Measurements from ENCODE around the gene AK3.
"Not testable (repeated sequence)": the region's sequence is repeated elsewhere in the genome, so short reads cannot be mapped to it uniquely, and the experiment has no call there.

AK3 gene

DNA sequence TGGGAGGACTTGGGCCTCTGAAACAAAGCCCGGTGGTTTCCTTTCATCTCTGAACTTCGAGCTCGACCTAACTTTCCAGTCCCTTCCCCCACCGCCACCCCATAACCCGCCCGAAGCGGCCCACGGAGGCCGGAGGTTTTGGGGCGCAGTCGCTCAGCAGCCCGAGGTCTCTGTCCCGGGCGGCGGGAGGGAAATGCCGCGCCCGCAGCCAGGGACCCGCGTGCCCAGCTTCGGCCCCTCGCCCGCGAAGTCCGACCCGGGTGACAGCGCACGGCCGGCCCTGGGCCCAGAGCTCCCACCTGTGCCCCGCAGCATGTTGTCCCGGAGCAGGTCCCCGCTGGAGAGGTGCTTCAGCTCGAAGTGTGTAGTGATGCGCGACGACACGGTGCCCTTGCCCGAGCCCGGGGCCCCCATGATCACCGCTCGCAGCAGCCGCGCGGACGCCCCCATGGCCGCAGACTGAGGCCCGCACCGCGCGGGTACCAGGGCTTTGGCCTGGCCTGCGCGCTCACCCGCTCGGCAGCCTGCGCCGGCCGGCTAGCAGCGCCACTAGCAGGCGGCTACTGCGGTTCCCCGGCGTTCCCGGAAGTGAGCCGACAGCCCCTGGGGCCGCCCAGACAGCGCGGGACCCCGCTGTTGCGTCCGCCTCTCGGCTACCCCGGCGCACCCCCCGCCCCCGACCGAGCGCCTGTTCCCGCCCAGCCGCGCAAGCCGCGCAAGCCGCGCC, at the start of gene AK3:
Gene AK3 (minus strand): TSS at position 565 of the 727 bp plus-strand sequence. CDS start 115 bp downstream, at position 450.
- peak; percentile 68 for DNase-seq

DNA sequence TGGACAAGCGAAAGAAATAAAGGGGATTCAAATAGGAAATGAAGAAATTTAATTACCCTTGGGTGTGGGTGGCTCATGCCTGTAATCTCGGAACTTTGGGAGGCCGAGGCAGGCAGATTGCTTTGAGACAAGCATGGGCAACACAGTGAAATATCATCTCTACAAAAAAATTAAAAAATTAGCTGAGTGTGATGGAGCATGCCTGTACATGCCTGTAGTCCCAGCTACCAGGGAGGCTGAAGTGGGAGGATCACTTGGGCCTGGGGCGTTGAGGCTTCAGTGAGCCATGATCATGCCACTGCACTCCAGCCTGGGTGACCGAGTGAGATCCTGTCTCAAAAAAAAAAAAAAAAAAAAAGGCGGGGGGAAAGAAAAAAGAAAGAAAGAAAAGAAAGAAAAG, 47.7 kb upstream of the AK3 start:
- no peak for DNase-seq

DNA sequence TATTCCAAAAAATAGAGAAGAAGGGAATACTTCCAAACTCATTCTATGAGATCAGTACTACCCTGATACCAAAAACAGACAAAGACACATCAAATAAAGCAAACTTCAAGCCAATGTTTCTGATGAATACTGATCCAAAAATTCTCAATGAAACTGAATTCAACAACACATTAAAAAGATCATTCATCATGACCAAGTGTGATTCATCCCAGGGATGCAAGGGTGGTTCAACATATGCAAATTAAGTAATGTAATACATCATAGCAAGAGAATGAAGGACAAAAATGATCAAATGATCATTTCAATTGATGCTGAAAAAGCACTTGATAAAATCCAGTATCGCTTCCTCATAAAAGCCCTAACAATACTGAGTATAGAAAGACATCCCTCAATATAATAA, 46.9 kb upstream of the AK3 start:
- no peak for DNase-seq

DNA sequence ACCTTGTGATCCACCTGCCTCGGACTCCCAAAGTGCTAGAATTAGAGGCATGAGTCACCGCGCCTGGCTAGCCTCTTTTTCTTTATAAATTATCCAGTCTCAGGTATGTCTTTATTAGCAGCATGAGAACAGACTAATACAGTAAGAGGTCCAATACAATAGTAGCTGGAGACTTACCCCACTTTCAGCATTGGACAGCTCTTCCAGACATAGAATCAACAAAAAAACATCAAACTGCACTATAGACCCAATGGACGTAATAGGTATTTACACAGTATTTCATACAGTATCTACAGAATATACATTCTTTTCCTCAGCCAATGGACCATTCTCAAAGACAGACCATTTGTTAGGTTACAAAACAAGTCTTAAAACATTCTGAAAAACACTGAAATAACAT, 45.6 kb upstream of the AK3 start:
- no peak for DNase-seq

DNA sequence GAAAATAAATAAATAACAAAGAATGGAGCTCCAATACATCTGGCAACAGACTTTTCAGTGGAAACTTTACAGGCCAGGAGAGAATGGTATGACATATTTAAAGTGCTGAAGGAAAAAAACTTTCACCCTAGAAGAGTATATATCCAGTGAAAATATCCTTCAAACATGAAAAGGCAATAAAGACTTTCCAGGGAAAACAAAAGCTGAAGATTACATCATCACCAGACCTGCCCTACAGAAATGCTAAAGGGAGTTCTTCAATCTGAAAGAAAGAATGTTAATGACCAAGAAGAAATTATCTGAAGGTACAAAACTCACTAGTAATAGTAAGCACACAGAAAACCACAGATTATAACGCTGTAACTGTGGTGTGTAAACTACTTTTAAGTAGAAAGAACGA, 43.4 kb upstream of the AK3 start:
- no peak for DNase-seq

DNA sequence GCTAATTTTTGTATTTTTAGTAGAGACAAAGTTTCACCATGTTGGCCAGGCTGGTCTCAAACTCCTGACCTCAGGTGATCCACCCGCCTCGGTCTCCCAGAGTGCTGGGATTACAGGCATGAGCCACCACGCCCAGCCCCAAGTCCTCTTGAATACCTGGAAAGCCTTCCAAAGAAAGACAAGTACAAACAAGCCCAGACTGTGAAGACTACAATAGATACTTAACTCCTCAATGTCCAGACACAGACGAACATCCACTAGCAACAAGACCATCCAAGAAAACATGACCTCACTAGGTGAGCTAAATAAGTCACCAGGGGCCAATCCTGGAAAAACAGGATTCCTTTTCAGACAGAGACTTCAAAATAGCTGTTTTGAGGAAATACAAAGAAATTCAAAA, 42.2 kb upstream of the AK3 start:
- DNase-seq, result not testable (repeated sequence)

DNA sequence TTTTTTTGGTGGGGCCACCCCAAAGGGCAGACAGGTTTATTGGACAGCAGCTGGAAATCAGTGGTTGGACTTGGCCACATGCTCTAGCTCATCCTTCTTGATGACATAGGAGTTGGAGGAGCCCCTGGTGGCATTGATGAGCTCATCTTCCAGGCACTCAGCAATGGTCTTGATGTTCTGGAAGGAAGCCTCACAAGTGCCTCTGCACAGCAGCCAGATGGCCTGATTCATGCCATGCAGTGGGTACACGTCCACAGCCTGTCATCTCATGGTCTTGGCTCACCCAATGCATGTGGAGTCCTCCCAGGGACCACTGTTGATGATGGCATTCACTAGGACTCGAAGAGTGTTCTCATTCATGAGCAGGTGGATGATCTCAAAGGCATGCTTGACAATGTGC, 40.4 kb upstream of the AK3 start:
- no peak for DNase-seq

DNA sequence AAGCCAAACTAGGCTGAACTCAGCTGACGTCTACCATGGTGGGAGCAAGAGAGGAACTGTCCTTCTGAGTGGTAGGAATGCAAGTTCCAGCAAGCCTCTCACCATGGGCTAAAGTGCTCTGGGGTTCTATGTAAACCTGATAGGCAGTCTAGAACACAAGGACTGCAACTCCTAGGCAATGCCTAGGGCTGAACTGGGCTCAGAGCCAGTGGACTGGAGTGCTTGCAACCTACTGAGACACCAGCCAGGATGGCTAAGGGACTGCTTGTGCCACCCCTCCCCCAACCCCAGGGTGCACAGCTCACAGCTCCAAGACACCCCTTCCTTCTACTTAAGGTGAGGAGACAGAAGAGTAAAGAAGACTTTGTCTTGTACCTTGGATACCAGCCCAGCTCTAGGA, 39.6 kb upstream of the AK3 start:
- DNase-seq, result no peak

DNA sequence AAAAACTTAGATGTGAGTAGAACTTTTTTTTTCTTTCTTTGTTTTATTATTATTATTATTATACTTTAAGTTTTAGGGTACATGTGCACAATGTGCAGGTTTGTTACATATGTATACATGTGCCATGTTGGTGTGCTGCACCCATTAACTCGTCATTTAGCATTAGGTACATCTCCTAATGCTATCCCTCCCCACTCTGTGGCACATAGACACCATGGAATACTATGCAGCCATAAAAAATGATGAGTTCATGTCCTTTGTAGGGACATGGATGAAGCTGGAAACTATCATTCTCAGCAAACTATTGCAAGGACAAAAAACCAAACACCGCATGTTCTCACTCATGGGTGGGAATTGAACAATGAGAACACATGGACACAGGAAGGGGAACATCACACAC, 34.0 kb upstream of the AK3 start:
- not testable (repeated sequence) for DNase-seq

DNA sequence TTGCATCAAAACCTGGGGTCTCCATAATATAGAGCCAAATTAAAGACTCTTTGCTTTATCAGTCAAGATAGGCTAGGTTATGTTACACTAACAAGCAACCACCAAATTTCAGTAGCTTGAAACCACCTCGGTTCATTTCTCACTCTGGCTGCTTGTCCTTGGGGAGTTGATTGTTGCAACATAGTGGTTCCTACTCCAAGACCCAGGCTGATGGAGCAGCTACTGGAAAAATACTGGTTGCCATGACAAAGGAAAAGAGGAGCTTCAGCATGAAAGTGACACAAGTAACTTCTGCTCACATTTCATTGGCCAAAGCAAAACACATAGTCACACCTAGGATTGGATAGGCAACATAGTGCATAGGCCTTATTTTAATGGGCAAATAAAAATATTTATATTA, 33.2 kb upstream of the AK3 start:
- DNase-seq, result no peak

DNA sequence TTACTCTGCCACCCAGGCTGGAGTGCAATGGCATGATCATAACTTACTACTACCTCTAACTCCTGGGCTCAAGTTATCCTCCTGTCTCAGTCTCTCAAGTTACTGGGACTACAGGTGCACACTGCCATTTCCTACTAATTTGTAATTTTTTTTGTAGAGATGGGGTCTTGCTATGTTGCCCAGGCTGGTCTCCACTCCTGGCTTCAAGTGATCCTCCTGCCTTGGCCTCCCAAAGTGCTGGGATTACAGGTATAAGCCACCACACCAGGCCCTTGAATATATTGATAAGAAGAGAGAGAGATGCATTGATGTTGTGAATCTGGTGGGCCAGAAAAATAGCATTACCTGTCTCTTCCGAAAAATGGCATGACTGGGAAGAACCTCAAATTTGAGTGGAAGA, 30.8 kb upstream of the AK3 start:
- no peak for DNase-seq

DNA sequence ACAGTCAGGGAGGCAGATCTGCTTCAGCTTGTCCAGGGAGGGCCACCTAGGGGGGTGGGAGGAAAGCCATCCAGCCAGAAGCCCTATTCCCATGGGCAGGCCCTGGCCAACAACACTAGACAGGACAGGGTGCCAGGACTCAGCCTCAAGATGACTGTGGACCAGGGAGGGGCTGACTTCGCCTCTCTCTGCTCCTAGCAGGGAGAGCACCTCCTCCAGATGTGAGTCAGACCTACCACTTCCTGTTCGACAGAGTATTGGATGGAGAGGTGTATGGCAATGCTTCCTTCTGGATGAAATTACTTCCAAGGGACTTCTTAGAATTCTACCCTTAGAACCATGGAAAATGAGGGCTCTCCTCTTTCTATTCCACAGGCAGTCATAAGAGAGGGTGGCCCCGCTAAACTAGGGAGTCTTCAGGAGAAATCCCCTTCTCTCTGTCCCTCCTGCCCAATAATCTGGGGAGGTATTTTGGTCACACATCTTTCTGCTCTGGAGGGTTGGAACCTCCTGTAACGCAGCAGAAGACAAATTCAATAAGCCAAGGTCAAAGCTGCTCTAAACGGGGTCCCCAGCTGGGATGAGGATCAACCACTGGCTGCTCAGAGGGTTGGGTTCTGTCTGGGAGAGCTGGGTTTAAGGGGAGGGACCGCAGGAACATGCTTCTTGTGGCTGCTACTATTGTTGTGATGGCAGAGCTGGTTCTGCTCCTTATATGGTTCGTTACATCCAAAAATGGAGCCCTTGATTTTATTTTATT, 28.5 kb upstream of the AK3 start:
- no peak for DNase-seq

DNA sequence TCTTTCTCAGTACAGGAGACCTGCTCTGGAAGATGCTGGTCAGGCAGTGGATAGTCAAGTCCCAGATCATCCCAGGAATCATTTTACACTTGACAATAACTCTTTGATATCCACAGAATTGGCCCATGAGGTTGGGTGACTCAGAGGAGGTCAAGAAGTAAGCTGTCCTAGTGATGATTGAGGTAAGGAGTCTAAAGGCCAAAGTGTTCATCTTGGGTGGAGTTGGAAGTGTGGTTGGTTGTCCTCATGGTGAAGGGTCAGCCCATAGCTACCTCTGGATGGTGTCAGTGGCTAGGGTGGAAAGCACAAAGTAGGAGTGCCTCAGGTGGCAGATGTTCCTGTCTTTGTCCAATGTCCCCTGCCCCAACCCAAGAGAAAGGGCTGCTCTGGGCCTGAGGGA, 27.7 kb upstream of the AK3 start:
- DNase-seq, result no peak

DNA sequence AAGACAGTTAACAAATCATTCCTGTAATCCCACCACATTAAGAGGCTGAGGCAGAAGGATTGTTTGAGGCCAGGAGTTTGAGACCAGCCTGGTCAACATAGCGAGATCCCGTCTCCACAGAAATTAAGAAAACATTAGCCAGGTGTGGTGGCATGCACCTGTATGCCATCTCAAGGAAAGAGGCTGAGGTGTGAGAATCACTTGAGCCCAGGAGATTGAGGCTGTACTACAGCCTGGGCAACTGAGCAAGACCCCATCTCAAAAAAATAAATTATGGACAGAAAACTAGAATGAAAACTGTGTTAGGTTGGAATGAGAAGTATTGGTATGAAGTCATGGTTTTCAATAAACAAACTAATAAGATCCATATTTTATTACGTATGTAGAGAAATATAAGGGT, 23.0 kb upstream of the AK3 start:
- DNase-seq, result no peak

DNA sequence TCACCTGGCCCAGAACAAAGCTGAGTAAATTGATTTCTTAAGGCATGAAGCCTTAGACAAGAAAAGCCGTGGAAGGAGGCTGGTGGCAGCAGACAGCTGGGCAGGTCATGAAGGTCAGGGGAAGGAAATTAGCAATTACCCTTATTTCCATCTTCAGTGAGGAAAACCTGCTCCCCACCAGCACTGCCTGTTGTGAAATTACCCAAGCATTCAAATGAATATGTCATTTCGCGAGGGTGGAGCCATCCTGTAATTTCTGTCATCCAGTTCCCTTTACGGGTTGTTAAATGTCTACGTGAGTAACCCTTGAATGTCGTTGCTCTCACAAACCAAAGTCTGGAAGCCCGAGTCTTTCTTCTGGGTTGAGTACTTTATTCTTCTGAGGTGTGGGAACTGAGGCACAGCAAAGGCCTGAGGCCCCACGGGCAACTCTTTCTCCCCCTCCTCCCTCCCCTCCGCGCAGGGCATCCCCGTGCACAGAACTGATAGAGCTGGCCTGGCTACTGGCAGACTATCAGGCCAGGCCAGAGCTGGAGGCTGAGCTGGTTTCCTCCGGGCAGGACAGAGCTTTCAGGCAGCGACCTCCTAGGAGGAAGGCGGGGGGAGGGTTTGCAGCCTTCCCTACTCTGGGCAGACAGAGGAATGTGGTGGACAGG, 22.0 kb upstream of the AK3 start:
- peak; percentile 87 for DNase-seq

DNA sequence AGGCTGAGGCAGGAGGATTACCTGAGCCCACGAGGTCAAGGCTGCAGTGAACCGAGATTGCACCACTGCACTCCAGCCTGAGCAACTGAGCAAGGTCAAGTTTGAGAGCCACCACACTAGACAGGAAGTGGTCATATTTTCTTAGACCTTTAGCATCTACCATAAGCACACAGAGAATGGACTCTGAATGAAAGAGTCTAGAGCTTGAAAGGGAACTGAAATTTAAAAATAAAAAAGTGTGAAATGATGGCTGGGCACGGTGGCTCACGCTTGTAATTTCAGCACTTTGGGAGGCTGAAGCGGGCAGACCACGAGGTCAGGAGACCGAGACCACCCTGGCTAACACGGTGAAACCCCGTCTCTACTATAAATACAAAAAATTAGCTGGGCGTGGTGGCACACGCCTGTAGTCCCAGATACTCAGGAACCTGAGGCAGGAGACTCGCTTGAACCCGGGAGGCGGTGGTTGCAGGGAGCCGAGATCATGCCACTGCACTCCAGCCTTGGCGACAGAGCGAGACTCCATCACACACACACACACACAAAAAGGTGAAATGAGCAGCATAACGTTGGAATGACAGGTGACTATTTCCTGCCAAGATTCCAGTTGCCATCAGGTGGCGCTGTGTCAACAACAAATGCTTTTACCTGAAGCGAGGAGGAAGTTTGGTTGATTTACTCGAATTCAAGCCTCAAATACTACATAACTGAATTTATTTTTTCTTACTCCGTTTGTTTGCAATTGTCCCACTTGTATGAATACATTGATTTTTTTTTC, 21.3 kb upstream of the AK3 start:
- DNase-seq, result no peak

DNA sequence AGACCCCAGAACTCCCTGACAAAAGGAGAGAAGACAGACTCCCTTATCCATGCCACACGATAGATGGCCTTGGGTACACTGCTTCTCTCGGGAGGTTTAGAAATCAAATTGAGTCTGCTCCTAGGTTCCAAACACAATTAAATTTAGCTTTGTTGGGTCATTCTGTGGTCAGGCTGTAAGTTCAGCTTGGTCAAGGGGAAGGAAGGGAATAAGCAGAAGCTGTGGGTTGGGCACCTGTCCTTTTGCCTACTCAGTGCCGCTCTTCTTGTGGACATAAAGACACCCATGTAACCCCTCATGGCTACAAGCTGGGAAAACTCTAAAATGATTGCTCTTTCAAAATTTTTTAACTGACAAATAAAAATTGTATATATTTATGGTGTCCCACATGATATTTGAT, 19.1 kb upstream of the AK3 start:
- peak; percentile 63 for DNase-seq

DNA sequence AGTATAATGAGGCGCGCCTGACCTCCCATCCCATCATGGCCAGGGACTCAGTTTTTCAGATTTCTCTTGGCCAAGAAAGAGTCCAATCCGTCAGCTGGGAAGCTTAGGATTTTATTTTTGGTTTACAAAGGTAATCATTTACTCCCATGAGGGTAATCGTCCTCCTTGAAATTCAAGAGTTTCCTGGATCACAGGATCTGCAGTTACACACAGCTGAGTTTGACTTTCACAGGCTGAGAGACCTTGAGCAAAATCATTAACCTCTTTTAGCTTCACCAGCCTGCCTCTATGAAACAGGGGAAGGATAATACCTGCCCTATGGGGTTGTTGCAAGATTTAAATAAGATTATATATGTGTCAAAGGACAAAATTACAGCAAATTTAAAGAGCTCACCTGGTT, 15.4 kb upstream of the AK3 start:
- DNase-seq, result no peak

DNA sequence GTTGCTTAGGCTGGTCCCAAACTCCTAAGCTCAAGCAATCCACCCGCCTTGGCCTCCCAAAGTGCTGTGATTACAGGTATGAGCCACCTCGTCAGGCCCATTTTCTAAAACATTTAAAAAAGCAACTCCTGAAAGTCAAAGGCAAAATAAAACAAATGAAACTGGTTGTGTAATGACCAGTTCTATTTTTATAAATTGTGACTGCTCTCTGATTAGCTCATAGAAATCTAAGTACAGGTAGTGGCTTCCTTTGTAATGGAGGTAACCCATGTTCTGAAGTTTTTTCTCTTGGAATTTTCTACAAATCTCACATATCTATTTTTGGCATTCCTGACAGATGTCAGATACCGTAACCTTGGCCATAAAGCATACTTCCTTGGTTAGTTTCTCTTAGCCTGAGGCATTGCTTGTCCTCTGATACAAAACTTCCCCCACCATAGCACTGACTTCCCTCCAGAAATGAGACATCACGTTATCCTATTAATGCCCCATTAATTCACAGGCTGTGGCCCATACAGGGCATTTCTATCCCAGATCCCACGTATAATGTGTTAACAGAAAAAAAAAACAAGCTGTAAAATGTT, 14.1 kb upstream of the AK3 start:
- no peak for DNase-seq

DNA sequence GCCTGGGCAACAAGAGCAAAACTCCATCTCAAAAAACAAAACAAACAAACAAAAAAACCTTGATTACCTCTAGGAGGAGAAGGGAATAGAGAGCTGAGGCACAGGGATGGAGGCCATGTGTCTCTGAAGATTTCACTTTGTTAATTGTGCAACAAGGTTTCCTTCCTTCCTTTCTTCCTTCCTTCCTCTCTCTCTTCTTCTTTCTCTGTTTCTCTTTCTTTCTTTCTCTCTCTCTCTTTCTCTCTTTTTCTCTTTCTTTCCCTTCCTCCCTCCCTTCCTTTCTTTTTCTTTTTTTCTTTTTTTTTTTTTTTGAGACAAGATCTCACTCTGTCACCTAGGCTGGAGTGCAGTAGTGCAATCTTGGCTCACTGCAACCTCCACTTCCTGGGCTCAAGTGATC, 13.5 kb upstream of the AK3 start:
- DNase-seq, result not testable (repeated sequence)

DNA sequence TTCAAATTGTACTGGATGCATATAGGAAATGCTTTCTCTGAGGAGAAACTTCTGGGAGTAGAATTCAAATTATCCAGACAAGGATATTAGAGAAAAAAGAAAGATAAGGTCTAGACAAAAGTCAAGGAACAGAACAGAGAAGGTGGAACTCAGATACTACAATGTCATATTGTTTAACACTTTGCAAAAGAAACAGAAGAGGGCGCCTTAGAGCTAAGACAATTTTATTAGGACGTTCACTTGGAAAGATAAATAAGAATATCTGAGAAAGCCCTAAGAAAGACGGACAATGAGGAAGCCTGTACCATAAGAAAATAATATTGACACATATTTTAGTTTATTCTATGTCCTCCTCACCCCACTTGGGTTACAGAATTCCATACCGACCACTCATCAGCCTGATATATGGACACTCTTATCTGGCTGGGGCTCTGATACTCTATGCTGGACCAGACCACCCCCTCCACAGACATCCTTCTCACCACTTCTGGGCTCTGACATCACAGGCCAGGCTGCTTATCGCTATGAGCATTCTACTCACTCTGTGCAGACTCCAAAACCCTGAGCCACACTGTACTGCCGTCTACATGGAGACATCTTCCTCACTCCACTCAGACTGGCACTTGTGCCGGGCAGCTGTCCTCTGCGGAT, 9.1 kb upstream of the AK3 start:
- peak; percentile 21 for DNase-seq

DNA sequence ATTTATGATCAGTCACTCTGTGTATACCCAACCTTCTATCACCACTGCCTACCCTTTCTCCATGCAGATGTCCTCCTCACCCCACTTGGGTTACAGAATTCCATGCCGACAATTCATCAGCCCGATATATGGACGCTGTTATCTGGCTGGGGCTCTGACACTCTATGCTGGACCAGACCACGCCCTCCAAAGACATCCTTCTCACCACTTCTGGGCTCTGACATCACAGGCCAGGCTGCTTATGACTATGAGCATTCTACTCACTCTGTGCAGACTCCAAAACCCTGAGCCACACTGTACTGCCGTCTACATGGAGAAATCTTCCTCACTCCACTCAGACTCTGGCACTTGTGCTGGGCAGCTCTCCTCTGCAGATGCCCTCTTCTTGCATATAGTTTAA, 7.6 kb upstream of the AK3 start:
- DNase-seq, result no peak
